Measurements from ENCODE around the gene BBLN.

The BBLN gene

GRCh38 chr9:128211186-128211980 lies 51.3 kb downstream of the BBLN start:
- DNase-seq (ENCODE audit: low spot score) (no peak), FAIRE-seq (no peak)

- DNase-seq (ENCODE audit: low spot score): no peak
- FAIRE-seq: no peak
Observed at GRCh38 chr9:128211981-128212281, 51.9 kb downstream of the BBLN start.

Data from urothelium cell line (cell line).